PC-3 (cell line): ENCODE measurements around the gene PKP1.

Experiments used
- CTCF ChIP-seq: fragments of 300-600 bp; sonication (generic); conservative IDR thresholded peaks from 2 replicates; pipeline ENCODE4 v1.5.1; 2017; ENCODE audit warnings: antibody characterized with exemption, low read depth, mild to moderate bottlenecking, low read length
- EZH2 ChIP-seq: fragments of 300-600 bp; sonication (generic); IDR thresholded peaks from one replicate; pipeline ENCODE4 v1.6.1; 2017; ENCODE audit warnings: antibody characterized with exemption, mild to moderate bottlenecking, low read length; ENCODE audit not compliant: unreplicated experiment
- EZH2phosphoT487 ChIP-seq: fragments of 300-600 bp; sonication (generic); IDR thresholded peaks from 2 replicates; pipeline ENCODE4 v1.6.1; 2018; ENCODE audit warnings: mild to moderate bottlenecking, antibody characterized with exemption, low read length, borderline replicate concordance

- TF ChIP-seq EZH2phosphoT487, result no peak
- TF ChIP-seq CTCF, result no peak
- TF ChIP-seq EZH2, result no peak
Measured at GRCh38 chr1:201307231-201307630, 23.9 kb downstream of the PKP1 start.
